ENCODE data around the gene SLC25A25.
"Not testable (repeated sequence)": the region's sequence is repeated elsewhere in the genome, so short reads cannot be mapped to it uniquely, and the experiment has no call there.

SLC25A25 gene

DNA sequence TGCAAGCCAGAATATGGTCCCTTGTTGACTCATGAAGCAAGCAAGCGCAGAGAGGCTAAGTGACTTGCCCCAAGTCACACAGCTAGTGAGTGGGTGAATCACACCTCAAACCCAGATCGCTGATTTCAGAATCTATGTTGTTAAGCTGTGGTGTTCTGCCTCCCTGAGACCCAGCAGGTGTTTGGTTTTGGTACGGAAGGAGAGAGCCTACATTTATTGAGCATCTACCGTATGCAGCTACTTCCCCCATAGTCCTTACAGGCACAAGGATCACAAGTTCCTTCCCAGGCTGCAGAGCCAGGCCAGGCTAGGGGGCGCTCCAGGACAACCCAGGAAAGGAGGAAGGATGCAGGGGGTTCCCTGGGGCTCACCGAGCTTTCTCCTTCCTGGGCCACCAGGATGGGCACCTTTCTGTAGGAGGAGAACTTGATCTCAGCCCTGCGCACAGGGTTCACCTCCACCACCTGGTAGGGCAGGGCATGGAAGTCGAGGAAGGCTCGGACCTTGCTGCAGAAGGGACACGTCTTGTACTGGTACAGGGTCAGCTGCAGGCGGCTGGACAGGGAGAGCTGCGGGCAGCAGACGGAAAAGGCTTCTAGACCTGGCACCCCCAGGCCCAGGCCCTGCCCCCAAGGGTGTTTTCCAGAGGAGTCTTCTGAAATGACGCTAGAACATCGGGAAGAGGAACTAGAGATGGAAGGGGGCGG lies 57.0 kb downstream of the SLC25A25 start:
- peak; percentile 20 for DNase-seq (ENCODE audit: low read depth)

DNA sequence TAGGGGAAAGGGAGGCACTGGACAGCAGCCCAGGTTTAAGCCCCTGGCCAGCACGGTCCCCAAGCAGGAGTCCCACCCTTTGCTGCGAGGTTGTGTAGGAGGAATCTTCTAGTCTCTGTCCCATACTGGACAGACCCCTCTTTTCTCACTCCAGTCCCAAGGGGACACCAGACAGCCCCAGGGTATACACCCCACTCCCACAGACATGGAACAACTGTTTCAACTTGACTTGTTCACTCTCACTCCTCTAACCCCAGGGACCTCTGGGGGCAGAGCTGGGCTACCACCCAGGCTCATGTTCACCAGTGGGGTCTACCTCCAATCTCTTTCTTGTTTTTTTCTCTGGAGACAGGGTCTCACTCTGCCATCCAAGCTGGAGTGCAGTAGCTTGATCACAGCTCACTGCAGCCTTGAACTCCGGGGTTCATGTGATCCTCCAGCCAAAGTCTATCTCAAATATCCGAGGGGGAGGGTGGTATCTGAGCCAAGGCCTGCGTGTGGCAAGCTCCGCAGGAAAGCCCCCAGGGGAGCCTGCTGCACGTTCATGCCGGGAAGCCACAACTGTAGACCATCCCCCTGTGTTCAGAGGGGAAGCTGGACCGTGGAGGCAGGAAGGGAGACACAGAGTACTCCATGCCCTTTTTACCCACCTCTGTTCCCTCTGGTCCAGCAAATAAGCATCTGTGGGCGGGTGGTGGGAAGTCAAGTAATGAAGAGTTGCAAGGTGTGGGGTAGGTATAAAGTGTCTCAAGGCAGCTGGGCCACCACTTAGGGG lies 57.7 kb downstream of the SLC25A25 start:
- no peak for DNase-seq (ENCODE audit: low read depth)

DNA sequence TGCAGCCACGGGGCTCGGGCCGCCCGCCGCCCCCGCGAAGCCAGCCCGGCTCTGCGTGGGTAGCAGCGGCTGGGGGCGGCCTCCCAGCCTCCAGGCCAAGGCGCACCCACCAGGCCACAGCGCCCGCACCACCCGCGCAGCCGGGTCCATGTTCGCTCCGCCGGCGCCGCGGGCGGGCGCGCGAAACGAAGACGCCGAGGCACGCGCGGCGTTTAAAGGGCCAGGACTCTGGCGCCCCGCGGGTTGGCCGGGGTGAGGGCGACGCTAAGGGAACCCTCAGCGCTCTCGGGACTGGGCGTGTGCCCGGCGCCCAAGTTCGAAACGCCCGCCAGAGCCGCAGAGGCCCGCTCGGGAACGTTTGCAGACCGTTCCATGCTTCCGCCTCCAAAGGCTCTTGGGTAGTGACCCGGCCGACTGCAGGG lies 59.5 kb downstream of the SLC25A25 start, which contains the start of gene PTGES2:
TSS of gene PTGES2 (minus strand) at position 162 of the 422 bp plus-strand sequence. CDS start at position 150, 12 bp downstream.
- DNase-seq (ENCODE audit: low read depth): peak; percentile 72

DNA sequence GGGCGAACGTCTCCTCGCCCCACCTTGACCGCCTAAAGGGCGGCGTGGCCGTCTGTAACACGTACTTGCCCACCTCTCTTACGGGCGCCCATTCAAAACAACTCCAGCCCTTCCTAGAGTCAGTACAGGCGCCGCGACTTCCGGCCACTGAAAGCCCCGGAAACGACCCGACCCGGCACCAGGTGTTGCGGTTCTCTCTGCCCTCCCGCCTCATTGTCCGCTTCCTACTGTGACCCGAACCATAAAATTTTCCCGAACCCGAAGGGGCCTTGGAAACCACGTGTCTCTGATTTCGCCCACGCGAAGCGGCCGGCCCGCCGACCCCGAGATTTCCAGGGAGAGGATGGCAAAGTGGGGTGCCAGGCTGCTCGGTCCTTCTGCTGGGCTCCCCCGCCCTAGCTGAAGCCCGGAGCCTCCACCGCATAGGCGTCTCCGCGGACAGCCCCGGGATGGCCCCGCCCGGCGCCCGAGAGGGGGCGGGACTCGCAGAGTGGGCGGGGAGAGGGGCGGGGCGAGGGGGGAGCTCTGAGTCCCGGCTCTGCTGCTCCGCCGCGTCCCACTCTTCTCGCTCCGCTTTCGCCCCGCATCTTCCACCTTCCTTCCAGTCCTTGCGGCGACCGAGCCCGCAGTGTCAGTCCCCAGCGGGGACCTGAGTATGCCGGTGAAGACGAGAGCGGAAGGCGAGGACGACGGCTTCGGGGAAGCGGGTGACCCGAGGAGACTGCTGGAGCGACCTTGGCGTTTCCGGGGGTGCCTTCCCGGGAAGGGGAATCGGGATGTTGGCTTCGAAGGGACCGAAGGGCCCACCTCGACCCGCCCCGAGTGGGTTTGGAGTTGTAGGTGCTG lies 60.2 kb downstream of the SLC25A25 start:
- DNase-seq (ENCODE audit: low read depth): peak; percentile 69

DNA sequence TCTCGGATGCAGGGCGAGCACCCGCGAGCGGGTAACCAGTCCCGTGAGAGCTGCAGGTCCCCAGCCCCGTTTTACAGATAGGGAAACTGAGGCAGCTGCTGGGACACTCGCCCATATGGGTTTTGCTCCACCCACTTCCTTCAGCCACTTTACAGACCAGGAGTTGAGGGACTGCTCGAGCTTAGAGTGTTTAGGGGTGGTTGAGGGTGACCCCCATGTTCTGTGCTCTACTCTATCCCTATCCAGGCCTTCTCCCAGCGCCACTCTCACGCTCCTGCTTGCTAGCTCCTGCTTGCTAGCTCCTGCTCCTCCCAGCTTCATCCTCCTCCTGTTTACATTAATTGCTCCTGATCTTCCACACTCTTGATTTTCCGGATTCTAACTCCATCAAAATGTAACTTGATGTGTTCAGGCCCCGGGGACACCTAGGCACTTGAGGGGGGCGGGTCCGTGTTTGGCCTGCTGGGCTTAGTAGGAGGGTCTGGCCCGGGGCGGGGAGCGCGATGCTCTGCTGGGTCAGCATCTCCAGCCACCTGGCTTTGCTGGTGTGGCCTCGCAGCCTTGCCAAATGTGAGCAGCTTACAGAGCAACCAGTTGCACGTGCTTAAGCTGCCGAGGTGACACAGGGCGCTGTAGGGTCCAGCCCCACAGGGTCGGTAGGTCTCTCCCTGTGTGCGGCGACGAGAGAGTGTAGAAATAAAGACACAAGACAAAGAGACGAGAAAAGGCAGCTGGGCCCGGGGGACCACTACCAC lies 61.0 kb downstream of the SLC25A25 start:
- DNase-seq (ENCODE audit: low read depth): no peak

DNA sequence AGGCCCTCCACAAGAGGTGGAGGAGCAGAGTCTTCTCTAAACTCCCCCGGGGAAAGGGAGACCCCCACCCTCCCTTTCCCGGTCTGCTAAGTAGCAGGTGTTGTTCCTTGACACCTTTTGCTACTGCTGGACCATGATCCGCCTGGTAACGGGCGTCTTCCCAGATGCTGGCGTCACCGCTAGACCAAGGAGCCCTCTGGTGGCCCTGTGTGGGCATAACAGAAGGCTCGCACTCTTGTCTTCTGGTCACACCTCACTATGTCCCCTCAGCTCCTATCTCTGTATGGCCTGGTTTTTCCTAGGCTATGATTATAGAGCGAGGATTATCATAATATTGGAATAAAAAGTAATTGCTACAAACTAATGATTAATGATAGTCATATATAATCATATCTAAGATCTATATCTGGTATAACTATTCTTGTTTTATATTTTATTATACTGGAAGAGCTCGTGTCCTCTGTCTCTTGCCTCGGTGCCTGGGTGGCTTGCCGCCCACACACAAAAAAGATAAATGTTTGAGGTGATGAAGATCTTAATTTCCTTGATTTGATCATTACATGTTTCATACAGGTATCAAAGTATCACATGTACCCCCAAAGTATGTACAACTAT lies 62.1 kb downstream of the SLC25A25 start:
- not testable (repeated sequence) for DNase-seq (ENCODE audit: low read depth)

DNA sequence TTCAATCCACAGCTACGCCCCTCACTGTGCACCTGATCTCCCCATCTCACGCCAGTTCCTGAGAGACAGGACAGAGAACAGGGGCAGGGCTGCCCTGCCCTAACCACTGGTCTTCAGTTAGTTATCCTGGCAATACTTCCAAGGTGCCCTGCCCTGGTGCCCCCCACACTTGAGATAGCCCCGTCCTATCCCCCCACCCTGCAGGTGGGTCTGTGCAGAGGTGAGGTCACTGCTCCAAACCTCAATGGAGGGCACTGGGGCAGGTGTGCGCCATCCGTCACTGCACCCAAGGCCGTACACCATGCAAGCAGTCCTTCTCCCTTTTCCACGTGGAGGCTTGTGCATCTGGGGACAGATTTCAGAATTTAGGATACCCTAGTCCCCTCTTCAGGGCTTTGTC lies 62.6 kb downstream of the SLC25A25 start:
- not testable (repeated sequence) for DNase-seq (ENCODE audit: low read depth)

DNA sequence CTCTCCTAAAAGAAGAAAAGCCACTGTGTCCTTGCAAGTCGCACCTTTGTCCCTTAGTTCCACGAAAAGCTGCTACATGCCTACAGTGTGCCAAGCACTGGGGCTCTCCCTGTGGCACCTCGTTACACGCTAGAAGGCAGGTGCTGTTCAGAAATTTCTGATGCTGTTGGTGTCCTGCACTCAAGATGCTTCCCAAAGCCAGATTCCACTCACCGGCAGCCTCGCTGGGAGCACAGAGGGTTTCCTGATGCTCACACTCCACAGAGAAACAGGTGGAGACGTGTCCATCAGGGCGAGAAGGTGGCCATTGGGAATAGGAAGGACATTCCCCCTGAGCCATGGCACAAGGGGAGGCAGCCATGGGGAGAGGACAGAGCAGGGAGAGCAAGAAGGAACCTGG lies 63.3 kb downstream of the SLC25A25 start:
- not testable (repeated sequence) for DNase-seq (ENCODE audit: low read depth)

DNA sequence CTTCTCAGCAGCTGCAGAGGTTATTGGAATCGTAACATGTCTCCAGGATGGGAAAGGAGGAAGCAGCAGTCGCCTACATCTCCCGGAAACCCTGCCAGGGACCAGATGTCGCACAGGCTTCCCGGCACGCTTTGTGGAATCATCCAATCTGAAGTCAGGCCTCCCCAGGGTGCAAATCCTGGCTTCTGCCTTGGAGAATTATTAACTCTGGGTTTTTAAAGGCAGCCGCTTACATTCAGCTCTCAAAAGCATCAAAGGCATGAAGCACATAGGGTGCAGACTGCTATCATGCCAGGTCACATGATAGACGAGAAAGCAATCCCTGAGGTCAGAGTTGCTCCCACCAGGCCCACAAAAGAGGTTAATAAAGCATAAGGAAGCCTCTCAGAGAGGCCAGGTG lies 64.1 kb downstream of the SLC25A25 start:
- not testable (repeated sequence) for DNase-seq (ENCODE audit: low read depth)

DNA sequence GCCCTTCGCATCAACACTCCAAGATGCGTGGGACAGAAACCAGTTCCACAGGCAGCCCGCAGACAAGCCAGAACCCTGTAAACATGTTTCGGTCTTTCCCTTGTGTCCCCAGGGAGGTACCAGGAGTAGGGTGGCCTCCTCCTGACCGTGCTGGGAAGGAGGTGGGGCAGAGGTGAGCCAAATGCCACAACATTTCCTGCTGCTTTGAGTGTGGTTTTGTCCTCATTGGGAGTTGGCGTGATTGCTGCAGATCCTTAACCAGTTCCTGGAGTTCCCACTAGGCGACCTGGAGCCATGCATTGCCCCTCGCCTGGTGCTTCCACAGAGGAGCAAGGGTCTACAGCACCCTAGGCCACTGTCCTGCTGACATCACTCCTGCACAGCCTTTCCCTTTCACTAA lies 67.5 kb downstream of the SLC25A25 start:
- DNase-seq (ENCODE audit: low read depth): not testable (repeated sequence)

DNA sequence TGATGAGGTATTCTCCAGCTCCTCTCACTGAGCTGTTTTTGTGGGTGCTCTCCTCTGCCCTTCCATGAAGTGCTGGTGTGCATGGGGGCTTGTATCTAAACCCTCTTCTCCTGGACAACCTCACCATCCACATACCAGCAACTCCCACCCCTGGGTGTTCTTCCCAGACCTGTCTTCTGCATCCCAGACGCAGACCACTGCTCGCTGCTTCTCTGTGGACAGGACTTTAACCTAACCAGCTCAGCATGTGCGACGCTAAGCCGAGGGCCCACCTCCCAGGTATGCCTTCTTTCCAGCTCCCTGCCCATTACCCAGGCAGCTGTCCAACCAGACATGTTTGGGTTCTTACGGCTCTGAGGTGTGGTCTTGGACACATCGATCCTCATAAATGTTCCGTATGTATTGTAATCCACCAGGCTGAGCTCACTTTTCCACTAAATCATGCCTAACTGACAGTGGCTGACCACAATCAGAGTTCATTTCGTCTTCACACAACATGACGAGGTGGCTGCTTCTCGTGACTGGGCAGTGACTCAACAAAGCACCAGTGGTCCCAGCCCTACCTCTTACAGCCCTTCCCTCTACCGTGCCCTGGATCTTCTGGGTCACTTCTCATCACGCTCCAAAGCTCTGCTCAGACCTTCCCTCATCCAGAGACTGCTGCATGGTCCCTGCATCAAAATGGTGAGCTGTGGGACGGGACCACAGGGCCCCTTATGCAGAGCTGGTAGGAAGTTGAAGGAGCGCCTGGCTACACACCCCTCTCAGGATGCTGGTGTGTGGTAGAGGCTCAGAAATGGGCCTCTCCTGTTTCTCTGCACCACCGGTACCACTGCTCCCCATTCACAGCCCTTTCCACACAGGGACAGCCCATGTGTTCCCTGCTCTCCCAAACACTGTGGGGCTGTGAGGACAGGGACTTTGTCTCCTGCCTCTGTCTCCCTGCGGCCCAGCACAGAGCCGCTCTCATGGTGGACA lies 69.1 kb downstream of the SLC25A25 start:
- DNase-seq (ENCODE audit: low read depth): no peak

DNA sequence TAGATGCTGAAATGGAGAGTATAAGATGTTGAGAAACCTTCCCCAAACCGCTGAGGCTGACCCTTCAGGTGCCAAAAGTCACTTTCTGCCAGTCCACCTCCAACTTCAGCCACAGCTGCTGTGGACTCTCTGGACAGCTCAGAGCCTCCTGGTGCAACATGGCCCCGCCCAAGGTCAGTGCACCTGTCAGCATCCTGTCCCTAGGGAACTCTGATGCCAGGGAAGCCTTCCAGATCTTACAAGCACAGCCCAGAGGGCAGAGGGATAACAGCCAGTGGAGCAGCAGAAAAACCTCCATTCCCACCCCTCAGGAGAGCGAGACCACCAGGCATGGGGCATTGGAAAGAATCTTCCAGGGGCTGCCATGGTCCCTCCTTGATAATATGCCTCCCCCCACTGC lies 70.0 kb downstream of the SLC25A25 start:
- no peak for DNase-seq (ENCODE audit: low read depth)

DNA sequence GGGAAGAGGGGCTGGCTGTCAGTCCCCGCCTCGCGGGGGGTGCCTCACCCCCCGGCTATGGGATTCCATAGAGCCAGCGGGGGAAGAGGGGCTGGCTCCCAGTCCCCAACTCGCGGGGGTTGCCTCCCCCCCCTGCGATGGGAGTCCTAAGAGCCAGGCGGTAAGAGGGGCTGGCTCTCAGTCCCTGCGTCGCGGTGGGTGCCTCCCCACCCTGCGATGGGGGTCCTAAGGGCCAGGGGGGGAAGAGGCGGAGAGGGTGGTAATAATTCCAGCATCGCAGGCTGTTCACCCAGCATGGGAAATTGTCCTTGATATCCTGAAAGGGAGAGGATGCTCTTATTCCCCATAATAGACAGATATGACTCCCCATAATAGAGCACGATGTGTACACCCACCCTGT lies 71.6 kb downstream of the SLC25A25 start:
- DNase-seq (ENCODE audit: low read depth): no peak

DNA sequence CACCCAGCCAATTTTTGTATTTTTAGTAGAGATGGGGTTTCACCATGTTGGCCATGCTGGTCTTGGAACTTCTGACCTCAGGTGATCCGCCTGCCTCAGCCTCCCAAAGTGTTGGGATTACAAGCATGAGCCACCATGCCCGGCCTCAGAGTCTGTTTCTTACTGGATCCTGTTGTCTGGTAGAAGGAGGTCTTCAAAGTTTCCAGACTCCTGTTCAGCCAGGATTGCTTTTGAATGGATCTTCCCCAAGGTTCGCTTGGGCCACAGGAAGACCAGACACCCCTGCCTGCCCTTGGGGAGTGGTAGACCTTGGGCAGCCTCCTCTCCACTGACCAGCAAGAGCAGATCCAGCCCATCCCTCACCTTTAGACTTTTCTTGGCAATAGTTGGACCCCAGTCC lies 73.6 kb downstream of the SLC25A25 start:
- no peak for DNase-seq (ENCODE audit: low read depth)

DNA sequence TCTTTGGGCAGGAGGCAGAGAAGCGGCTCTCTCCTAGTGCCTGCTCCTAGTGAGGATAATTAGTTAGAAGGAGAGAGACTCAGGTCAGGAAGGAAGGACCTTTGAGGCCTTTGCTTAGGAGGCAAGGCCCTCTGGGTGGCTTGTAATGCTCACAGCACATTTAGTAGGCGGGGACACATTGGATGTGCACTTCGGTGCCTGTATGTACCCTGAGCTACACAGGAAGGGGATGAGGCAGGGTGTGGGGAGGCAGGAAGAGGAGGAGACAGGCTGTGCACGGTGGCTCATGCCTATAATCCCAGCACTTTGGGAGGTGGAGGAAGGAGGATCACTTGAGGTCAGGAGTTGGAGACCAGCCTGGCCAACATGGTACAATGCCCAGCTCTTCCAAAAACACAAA lies 74.0 kb downstream of the SLC25A25 start:
- no peak for DNase-seq (ENCODE audit: low read depth)

DNA sequence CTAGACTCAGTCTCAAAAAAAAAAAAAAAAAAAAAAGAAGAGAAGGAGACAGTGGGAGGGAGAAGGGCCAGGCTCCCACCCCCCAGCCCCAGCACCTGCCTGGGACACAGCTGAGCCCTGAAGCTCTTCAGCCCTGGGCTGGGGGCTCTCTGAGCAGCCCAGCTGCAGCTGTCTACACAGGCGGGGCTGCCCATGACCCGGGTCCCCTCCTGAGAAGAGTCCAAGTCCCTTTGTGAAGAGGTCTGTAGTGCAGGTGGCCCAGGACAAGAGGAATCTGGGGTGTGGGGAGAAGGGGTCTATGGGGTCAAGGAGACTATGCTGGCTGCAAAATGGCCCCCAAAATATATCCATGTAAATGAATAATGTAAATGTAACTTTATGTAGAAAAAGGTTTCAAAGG lies 74.6 kb downstream of the SLC25A25 start:
- no peak for DNase-seq (ENCODE audit: low read depth)

DNA sequence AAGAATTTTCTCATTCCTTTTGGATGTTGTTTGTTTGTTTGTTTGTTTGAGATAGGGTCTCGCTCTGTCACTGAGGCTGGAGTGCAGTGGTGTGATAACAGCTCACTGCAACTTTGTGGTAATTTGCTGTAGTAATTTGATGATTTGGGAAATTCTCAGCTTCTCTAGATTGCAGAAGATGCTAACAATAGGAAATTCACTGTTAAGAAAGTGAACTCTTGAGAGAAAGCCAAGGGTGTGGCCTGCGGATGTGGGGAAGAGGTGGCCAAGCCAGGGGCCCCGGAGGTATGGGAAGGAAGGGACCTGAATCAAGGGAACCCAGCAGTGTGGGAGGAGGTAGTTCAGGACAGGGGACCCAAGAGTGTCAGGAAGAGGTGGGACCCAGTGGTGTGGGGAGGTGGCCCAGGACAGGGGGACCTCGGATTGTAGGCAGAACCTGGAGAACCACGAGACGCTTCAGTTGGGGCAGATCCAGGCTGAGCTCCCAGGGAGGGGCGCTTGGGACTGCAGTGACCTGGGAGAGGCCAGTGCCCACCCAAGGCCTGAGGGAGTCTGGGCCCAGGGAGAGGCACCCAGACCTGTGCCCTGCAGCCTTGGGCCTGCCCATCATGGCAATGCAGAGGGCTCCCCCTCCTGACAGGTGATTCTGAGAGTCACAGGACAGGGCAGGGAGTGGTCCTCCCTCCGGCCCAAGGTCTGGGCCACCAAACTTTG lies 75.7 kb downstream of the SLC25A25 start:
- no peak for DNase-seq (ENCODE audit: low read depth)

DNA sequence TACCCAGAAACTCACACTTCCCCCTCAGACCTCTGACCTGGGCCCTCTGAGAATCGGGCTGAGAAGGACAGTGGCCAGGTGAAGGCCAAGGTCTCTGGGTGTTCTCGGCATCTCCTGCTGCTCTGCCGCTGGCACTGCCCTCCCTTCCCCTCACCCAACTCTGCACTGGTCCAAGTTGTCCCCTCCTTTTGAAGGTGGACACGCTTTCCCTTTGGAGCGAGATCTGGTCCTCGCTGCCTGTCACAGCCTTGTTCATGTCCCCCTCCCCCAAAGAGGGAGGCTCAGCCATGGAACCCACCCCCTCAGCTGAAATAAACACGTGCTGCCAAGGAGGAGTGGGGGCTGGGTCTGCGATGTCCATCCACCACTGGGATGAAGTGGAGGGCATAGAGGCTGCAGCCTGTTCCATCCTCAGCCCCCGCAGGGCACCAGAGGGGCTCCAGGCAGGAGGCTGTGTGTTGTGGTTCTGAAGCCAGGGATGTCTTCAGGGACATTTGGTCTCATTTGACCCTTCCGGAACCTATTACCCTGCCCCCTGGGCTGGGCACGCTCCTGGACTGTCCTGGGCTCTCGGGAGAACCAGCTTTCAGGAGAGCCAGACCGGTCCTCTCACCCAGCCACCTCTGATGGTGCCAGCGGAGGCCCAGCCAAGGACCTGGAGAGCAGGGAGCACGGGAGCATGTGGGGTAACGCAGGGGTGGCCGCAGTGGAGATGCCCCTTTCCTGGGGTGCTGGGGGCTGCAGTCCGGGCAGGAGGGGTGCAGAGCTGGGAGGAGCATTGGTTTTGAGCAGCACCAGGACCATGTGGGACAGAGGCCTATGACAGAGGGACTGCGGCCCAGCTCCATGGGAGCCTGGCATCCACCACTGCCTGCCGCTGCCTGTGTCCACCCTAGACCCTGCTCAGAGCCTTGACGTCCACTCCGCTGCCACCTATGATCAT lies 76.5 kb downstream of the SLC25A25 start:
- no peak for DNase-seq (ENCODE audit: low read depth)

Data from T-helper 22 cell (primary cell).